MM.1S (cell line): ENCODE results near the gene WDR75.

Source experiments
- DNase-seq: peaks from one replicate; pipeline ENCODE4 v3.0.0-alpha.2; 2015
- H2AFZ ChIP-seq: fragments of 300-600 bp; sonication (generic); 2 replicates; pipeline ENCODE4 v1.6.0; 2016; ENCODE audit warnings: antibody characterized with exemption, low read length
- H3F3A ChIP-seq: fragments of 300-600 bp; sonication (generic); 2 replicates; pipeline ENCODE4 v1.6.1; 2016; ENCODE audit warnings: mild to moderate bottlenecking, antibody characterized with exemption, low read length, moderate library complexity, mixed read lengths; ENCODE audit not compliant: insufficient read depth
- H3K27ac ChIP-seq: fragments of 300-600 bp; sonication (generic); 2 replicates; pipeline ENCODE4 v1.5.1; 2016; ENCODE audit warnings: mild to moderate bottlenecking, low read length
- H3K27me3 ChIP-seq: fragments of 300-600 bp; sonication (generic); replicated peaks from 2 replicates; pipeline ENCODE4 v1.6.0; 2016; ENCODE audit warnings: low read length; ENCODE audit not compliant: insufficient read depth
- H3K36me3 ChIP-seq: fragments of 300-600 bp; sonication (generic); replicated peaks from 2 replicates; pipeline ENCODE4 v1.6.1; 2016; ENCODE audit warnings: mild to moderate bottlenecking, low read length, mixed read lengths; ENCODE audit not compliant: insufficient read depth
- H3K4me1 ChIP-seq: fragments of 300-600 bp; sonication (generic); 2 replicates; pipeline ENCODE4 v1.6.1; 2016; ENCODE audit warnings: low read length, mixed read lengths
- H3K4me2 ChIP-seq: fragments of 300-600 bp; sonication (generic); 2 replicates; pipeline ENCODE4 v1.6.0; 2016; ENCODE audit warnings: low read depth, low read length
- H3K4me3 ChIP-seq: fragments of 300-600 bp; sonication (generic); 2 replicates; pipeline ENCODE4 v1.5.1; 2016; ENCODE audit warnings: low read length, mixed read lengths
- H3K79me2 ChIP-seq: fragments of 300-600 bp; sonication (generic); 2 replicates; pipeline ENCODE4 v1.6.1; 2016; ENCODE audit warnings: mixed run types, low read length, mixed read lengths
- H3K9ac ChIP-seq: fragments of 300-600 bp; sonication (generic); 2 replicates; pipeline ENCODE4 v1.6.1; 2016; ENCODE audit warnings: low read length, mixed read lengths
- H3K9me2 ChIP-seq: fragments of 300-600 bp; sonication (generic); replicated peaks from 2 replicates; pipeline ENCODE4 v1.6.1; 2016; ENCODE audit warnings: mild to moderate bottlenecking, low read length, mixed read lengths; ENCODE audit not compliant: insufficient read depth
- H3K9me3 ChIP-seq: fragments of 300-600 bp; sonication (generic); replicated peaks from 2 replicates; pipeline ENCODE4 v1.6.1; 2016; ENCODE audit warnings: mild to moderate bottlenecking, low read length, mixed read lengths; ENCODE audit not compliant: insufficient read depth
- H4K20me1 ChIP-seq: fragments of 300-600 bp; sonication (generic); 2 replicates; pipeline ENCODE4 v1.6.1; 2016; ENCODE audit warnings: mild to moderate bottlenecking, low read length, moderate library complexity, mixed read lengths; ENCODE audit not compliant: insufficient read depth
- EZH2 ChIP-seq: fragments of 300-600 bp; sonication (generic); optimal IDR thresholded peaks from 2 replicates; pipeline ENCODE3; 2017; ENCODE audit warnings: low read depth, mild to moderate bottlenecking, antibody characterized with exemption, low read length, mixed read lengths
- EZH2phosphoT487 ChIP-seq: fragments of 300-600 bp; sonication (generic); IDR thresholded peaks from 2 replicates; pipeline ENCODE4 v1.6.1; 2018; ENCODE audit warnings: antibody characterized with exemption, low read length
- TF ChIP-seq, protein P1 (sequence below): fragments of 300-600 bp; sonication (generic); IDR thresholded peaks from 2 replicates; pipeline ENCODE4 v1.5.1; 2016; ENCODE audit warnings: antibody characterized with exemption, low read length, mixed read lengths

Gene WDR75

DNA sequence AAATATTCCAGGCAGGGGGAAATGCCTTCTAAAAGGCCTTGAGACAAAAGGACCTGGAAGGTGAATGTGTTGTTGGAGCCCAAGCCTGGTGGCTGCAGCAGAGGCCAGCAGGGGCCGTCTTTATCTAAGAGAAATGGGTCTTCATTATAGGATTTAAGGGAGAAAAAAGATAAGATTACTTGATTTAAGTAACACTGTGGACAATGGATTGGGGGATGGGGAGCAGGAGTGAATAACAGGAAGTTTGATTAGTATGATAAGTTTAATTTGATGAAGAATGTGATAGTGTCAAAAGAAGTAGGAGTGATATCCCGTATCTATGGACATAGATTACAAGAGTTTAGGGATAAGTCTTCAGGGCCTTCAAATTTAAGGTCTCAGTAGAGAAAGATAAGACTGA, 64.2 kb downstream of the WDR75 start:
- H2AFZ ChIP-seq, result no peak overlapping the region
- TF ChIP-seq, protein P1, sequence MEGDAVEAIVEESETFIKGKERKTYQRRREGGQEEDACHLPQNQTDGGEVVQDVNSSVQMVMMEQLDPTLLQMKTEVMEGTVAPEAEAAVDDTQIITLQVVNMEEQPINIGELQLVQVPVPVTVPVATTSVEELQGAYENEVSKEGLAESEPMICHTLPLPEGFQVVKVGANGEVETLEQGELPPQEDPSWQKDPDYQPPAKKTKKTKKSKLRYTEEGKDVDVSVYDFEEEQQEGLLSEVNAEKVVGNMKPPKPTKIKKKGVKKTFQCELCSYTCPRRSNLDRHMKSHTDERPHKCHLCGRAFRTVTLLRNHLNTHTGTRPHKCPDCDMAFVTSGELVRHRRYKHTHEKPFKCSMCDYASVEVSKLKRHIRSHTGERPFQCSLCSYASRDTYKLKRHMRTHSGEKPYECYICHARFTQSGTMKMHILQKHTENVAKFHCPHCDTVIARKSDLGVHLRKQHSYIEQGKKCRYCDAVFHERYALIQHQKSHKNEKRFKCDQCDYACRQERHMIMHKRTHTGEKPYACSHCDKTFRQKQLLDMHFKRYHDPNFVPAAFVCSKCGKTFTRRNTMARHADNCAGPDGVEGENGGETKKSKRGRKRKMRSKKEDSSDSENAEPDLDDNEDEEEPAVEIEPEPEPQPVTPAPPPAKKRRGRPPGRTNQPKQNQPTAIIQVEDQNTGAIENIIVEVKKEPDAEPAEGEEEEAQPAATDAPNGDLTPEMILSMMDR, result no peak
- no peak for TF ChIP-seq EZH2
- TF ChIP-seq EZH2phosphoT487, result no peak
- no peak overlapping the region for H3K27ac ChIP-seq
- H4K20me1 ChIP-seq, result no peaks in the 10 kb centered on the region
- no peaks in the 10 kb centered on the region for H3F3A ChIP-seq
- H3K27me3 ChIP-seq, result no peaks in the 10 kb centered on the region
- no peak for DNase-seq
- H3K9me2 ChIP-seq, result no peaks in the 10 kb centered on the region
- no peak overlapping the region for H3K4me2 ChIP-seq
- H3K9ac ChIP-seq, result no peak overlapping the region
- no peaks in the 10 kb centered on the region for H3K9me3 ChIP-seq
- no peaks in the 10 kb centered on the region for H3K79me2 ChIP-seq
- H3K36me3 ChIP-seq, result no peaks in the 10 kb centered on the region
- no peak overlapping the region for H3K4me3 ChIP-seq
- no peaks in the 10 kb centered on the region for H3K4me1 ChIP-seq

DNA sequence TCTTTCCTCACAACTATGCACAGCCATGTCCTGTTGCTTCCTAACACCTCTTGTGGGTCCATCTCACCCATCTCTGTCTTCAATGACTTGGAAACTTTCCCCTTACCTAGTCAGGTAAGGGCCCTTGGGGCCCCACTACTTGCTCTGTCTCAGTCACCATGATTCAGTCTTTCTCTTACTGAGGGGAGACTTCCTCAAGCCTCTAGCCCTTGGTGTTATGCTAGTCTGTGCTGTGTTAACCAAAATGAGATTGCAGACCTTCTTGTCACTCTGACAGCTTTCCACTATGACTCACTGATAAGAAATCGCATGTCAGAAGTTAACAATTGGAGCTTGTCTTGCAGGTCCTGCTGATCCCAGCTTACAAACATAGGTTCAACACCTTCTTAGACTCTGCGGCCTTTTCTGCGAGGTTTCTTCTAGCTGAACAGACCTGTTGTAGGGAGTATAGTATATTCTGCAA, 65.3 kb downstream of the WDR75 start:
- no peak for DNase-seq
- no peak overlapping the region for H3K4me3 ChIP-seq
- no peak overlapping the region for H3K27ac ChIP-seq
- no peaks in the 10 kb centered on the region for H3F3A ChIP-seq
- no peaks in the 10 kb centered on the region for H3K79me2 ChIP-seq
- no peak overlapping the region for H2AFZ ChIP-seq
- H3K27me3 ChIP-seq, result no peaks in the 10 kb centered on the region
- no peaks in the 10 kb centered on the region for H4K20me1 ChIP-seq
- H3K36me3 ChIP-seq, result no peaks in the 10 kb centered on the region
- TF ChIP-seq EZH2, result no peak
- H3K4me1 ChIP-seq, result no peaks in the 10 kb centered on the region
- H3K9ac ChIP-seq, result no peak overlapping the region
- H3K9me3 ChIP-seq, result no peaks in the 10 kb centered on the region
- H3K4me2 ChIP-seq, result no peak overlapping the region
- no peaks in the 10 kb centered on the region for H3K9me2 ChIP-seq

DNA sequence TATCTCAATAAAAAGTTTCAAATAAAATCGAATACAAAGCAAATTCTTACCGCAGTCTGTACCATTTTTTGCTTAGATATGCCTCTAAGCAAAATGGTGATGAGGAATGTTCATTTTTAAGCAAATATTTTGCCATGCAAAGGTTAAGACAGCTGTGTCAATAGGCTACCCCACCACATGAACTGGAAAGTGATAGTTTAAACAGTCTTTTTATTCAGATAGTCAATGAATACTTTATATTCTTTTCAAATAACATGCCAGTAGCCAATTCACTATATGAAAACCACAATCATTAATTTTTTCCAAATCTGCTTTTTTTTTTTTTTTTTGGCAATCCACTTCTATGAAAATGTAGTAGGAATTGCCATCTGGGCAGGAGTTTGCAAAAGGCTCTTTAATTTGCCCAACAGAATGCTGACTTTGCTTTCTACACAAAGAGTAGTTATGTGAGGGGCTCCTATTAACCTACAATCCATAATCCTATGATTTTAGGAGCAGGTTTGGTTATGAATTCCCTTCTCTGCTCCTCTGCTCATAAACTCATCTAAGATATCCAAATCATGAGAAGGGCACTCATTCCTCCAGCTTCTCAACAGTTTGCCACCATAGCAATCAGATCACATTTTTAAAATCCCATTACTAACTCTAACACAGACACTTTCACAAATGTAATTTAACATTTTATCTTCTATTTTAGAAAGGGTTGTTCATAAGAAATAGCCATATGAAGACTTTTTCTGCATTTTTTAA, 70.1 kb downstream of the WDR75 start:
- Histone ChIP-seq H3K79me2 (no peaks in the 10 kb centered on the region), H3K4me2 (no peak overlapping the region), H3K27ac (no peak overlapping the region), H2AFZ (no peak overlapping the region), H4K20me1 (no peaks in the 10 kb centered on the region), H3K9me3 (no peaks in the 10 kb centered on the region), H3K9me2 (no peaks in the 10 kb centered on the region), H3F3A (no peaks in the 10 kb centered on the region), H3K4me1 (no peaks in the 10 kb centered on the region), H3K9ac (no peak overlapping the region), H3K4me3 (no peak overlapping the region), H3K27me3 (no peaks in the 10 kb centered on the region), H3K36me3 (no peaks in the 10 kb centered on the region)
- TF ChIP-seq, protein P1, result no peak
- no peak for TF ChIP-seq EZH2phosphoT487
- no peak for TF ChIP-seq EZH2
- DNase-seq, result no peak

DNA sequence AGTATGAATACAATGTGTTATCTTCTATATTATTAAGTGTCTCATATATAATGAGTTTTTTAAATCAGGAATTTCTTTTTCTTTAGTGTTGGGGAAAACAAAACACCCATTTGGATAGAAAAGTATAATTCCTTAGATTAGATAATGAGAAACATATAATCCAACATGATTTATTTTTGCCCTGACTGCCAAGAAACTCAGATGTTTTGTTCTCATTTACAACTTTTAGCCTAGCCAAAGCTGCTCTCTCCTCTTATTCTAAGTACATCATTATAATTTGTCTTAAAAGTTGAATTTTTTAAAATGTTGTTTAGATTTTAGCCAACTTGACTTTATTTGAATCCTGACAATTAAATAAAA, 70.7 kb downstream of the WDR75 start:
- no peaks in the 10 kb centered on the region for H3K36me3 ChIP-seq
- no peaks in the 10 kb centered on the region for H3K4me1 ChIP-seq
- no peak overlapping the region for H3K4me3 ChIP-seq
- no peak overlapping the region for H3K27ac ChIP-seq
- H3K27me3 ChIP-seq, result no peaks in the 10 kb centered on the region
- H3K9ac ChIP-seq, result no peak overlapping the region
- DNase-seq, result no peak
- no peaks in the 10 kb centered on the region for H3K79me2 ChIP-seq
- H4K20me1 ChIP-seq, result no peaks in the 10 kb centered on the region
- no peak overlapping the region for H3K4me2 ChIP-seq
- no peaks in the 10 kb centered on the region for H3K9me3 ChIP-seq
- no peaks in the 10 kb centered on the region for H3F3A ChIP-seq
- H2AFZ ChIP-seq, result no peak overlapping the region
- H3K9me2 ChIP-seq, result no peaks in the 10 kb centered on the region
- TF ChIP-seq, protein P1, result no peak
- TF ChIP-seq EZH2phosphoT487 (no peak), EZH2 (no peak)
